Fibroblast of skin of back (primary cell): Measurements from ENCODE around the gene TBL2.
"Not testable (repeated sequence)": the region's sequence is repeated elsewhere in the genome, so short reads cannot be mapped to it uniquely, and the experiment has no call there.

Experiments
- DNase-seq: peaks from one replicate; pipeline ENCODE4 v3.0.0-alpha.2; 2013

TBL2 gene

GRCh38 chr7:73567846-73568685, 10.3 kb downstream of the TBL2 start:
- no peak for DNase-seq

DNA sequence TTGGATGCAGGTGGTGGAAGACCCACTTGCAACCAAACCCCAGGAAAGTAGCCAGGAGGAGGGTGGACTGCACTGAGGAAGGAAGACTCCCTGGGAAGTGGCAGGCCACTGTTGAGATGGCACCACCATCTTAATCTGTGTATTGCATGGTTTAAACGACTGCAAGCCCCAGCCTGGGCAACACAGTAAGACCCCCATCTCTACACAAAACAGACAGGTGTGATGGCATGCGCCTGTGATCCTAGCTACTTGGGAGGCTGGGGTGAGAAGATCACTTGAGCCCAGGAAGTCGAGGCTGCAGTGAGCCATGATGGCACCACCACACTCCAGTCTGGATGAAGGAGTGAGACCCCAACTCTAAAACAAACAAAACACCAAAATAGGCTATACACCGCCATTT, 11.2 kb downstream of the TBL2 start:
- no peak for DNase-seq

- not testable (repeated sequence) for DNase-seq
Measured at GRCh38 chr7:73566431-73566830, 11.9 kb downstream of the TBL2 start.

DNA sequence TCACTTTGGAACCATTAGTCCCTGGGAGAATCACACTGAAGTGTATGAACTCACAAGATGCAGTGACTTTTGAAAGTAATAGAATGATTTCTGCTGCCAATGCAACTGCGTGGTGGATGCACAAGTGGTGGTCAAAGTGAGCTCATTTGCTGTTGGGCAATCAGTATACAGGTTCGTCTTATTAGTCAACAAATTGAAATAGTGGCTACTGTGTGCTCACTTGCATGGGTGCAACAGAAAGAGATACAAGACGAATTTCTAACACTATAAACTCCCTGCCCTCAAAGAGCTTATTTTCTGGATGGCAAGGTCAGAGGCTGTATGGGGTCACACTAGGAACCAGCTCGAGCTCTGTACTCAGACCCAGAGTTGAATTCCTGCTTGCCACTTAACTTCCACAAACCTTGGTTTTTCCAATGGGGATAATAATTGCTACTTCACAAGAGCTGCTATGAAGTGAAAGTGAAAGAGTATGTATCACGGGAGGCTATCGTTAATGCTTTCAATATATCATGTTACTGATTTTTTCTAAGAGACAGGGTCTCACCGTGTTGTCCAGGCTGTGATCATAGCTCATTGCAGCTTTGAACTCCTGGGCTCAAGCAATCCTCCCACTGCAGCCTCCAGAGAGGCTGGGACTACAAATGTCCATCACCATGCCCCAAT, 12.6 kb downstream of the TBL2 start:
- DNase-seq, result no peak

DNA sequence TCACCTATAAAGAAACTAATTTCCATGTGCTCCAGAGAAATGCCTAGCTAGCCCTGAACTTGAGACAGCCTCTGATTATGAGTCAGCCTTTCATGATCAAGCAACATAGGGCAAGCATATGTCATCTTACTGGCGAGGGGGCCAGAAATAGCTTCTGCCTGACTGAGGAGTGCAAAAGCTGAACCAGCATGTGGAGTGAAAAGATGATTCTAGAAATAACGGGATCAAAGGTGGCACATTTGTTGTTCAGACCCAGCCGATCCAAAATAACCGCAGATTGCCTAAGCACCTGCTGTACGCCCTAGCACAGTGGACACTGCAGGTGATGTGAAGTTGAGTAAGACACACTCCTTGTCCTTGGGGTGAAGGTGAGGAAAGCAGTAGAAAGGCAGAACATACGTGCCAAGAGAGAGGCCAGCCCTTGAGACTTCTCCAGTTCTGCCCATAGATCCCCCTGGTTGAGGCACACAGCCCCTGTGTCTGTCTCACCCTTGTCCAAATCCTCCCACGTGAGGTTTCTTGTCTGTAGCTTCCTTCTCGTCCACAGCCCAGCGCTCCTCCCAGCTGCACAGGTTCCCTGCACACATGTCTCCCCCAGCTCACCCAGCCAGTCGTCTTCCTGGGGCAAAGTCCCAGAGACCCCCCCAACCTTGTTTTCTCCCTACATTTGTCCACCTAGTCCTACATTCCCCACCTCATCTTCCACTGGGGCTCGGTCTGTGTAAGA, 18.1 kb downstream of the TBL2 start:
- peak; percentile 85 for DNase-seq

DNA sequence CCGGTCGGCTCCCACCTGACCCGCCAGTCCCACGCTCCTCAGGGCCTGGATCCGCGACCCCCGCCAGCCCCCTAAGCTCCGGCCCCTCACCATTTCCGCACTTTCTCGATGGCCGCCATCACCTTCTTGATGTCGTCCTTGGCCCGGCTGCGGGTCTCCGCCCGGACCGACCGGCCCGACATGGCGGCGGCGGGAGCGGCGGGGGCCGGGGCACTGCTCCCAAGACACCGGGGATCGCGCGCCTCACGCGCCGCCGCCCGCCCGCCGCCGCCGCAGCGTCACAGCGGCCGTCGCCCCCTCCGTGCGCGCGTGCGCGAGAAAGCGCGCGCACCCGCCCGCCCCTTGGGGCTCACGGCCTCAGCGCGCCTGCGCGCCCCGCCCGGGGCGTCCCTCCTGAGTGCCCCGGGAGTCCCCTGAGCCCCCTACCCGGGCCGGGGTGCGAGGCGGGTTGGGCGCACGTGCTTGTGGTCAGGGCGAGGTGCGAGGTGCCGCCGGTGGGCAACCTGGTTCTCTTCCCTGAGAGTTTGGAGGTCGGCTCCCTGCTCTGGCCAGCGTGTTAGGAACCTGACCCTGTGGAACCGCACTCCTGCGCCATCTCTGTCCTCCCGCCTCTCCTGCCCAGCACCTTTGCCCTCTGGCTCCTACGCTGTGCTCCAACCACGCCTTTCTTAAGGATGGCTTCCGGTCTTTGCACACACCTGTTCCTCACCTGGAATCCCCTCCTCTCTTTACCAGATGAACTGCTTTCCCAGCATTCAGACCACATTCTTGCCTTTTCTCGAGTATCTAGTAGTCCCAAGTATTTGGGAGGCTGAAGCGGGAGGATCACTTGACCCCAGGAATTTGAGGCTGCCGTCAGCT, 20.8 kb downstream of the TBL2 start, which contains the start of gene BCL7B:
Gene BCL7B (minus strand): TSS at position 294 of the 861 bp plus-strand sequence. CDS start 112 bp downstream, at position 182.
- peak; percentile 68 for DNase-seq

DNA sequence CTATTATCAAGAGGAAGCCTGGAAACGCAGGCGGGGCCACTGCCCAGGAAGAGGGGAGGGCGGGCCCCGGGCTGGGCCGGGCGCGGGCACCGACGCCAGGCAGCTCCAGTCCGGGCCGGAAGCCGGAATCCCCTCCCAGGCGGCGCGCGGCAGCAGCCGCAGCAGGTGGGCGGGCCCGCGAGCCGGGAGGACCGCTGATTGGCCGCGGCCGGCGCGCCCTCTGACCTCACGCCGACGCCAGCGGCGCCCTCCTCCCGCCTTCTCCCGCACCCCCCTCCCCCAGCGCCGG, 21.3 kb downstream of the TBL2 start:
- DNase-seq, result peak; percentile 93

DNA sequence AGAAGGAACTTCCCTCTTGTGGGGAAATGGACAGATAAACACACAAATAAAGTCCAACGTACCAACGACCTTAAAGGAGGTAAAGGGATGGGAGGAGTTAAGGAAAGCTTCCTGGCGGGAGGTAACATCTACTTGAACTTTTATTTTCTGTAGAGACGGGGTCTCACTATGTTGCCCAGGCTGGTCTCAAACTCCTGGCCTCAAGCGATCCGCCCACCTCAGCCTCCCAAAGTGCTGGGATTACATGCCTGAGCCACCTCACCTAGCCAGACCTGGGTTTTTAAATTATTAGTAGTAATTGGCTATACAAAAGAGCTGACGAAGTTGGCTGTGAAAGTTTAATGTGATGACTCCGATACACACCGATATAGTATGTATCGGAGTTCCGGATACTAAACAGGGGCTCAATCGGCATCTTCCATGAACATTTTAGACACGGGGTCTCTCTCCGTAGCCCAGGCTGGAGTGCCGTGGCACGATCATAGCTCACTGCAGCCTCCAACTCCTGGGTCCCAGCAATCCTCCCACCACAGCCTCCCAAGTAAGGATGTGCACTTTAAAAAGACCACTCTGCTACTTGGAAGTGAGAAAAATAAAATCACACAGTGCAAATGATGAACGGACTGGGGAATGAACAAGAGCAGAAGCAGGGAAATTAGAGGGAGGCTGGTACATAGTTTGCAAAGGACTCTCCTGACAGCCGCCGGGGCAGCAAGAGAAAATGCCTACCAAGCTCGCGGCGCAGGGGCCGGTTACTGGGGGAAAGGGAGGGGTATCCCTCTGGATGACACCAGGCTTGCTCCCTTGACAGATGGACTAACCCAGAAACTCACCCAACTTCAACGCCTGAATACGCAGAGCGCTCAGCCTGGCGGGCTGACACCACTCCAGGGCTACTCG, 21.9 kb downstream of the TBL2 start:
- DNase-seq, result no peak

DNA sequence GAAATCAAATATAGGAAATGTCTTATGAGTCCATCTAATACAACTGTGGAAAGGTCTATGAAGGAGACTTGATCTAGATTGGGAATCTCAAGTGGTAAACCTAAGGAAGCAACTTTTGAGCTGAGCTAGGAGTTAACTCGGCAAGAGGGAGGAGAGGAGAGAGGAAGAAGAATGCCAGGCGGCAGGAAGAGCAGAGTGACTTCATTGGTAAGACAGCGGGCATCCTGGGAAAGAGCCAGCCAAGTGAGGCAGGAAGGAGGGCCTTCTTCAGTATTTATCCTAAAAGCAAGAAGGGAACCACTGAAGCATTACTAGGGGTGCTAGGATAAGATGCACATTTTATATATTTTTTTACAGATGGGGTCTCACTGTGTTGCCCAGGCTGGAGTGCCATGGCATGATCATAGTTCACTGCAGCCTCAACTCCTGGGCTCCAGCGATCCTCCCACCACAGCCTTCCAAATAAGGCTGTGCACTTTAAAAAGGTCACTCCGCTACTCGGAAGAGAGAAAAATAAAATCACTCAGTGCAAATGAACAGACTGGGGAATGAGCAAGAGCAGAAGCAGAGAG, 22.9 kb downstream of the TBL2 start:
- DNase-seq, result no peak

DNA sequence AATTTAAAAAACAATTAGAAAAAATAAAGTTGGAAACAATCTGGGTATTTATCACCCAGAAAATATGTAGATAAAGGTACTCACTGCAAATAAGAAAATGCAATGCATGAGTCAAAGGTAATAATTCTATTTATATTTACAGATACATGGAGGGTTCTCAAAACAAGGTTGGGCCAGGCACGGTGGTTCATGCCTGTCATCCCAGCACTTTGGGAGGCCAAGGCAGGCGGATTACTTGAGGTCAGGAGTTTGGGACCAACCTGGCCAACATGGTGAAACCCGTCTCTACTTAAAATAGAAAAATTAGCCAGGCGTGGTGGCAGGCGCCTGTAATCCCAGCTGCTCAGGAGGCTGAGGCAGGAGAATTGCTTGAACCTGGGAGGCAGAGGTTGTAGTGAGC, 28.3 kb downstream of the TBL2 start:
- DNase-seq, result not testable (repeated sequence)

GRCh38 chr7:73549176-73549575, 29.2 kb downstream of the TBL2 start:
- DNase-seq, result no peak

DNA sequence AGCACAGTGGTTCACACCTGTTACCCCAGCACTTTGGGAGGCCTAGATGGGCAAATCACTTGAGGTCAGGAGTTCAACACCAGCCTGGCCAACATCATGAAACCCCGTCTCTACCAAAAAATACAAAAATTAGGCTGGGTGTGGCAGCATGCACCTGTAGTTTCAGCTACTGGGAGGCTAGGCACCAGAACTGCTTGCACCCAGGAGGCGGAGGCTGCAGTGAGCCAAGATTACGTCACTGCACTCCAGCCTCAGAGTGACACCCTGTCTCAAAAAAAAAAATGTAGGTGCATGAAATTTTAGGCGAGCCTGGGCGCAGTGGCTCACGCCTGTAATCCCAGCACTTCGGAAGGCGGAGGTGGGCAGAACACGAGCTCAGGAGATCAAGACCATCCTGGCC, 30.5 kb downstream of the TBL2 start:
- DNase-seq, result no peak

DNA sequence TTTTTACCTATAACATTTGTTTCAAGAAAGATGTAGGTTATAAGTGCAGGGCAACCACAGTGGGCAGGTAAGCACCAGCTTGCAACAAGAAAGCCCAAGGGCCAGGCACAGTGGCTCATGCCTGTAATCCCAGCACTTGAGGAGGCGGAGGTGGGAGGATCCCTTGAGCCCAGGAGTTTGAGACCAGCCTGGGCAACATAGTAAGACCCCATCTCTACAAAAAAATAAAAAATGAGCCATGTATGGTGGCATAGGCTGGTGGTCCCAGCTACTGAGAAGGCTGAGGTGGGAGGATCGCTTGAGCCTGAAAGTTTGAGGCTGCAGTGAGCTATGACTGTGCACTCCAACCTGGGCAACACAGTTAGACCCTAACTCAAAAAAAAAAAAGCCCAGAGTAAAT, 33.7 kb downstream of the TBL2 start:
- DNase-seq, result no peak

DNA sequence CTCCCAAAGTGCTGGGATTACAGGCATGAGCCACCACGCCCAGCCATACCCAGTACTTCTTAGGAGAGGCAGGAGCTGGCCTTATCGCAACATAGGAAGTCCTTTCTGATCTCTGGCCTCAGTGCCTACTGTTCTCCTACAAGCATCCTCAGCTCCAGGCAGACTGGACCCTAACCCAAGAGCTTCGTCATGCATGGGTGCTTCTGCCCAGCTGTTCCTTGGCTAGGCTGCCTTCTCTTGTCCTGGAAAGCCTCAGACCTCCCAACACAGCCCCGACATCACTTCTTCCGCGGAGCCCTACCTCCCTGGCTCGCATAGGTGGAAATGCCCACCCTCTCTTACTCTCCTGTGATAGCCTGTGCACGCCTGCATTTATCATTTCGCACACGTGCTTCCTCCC, 36.7 kb downstream of the TBL2 start:
- no peak for DNase-seq

DNA sequence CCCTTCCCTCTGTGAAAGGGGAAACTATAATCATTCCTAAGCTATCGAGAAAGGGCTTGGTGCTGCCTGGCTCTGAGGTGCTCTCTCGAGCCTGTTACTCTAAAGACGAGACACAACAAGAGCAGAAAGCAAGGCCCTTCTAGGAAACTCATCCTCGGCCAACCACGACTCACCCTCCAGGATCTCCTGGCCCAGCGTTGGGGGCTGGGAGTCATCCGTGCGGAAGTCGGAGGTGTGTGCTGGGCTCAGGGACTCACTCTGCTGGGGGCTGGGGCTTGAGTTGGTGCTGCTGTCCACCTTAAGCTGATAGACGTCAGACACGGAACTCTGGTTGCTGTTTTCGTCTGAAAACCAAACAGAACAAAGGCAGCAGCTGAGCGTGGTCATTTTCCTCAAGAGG, 38.7 kb downstream of the TBL2 start:
- DNase-seq, result no peak

GRCh38 chr7:73538510-73538909, 39.9 kb downstream of the TBL2 start:
- DNase-seq, result not testable (repeated sequence)

- DNase-seq, result no peak
Measured at GRCh38 chr7:73537051-73537450, 41.3 kb downstream of the TBL2 start.

- DNase-seq, result no peak
Measured at GRCh38 chr7:73536479-73536878, 41.9 kb downstream of the TBL2 start.

DNA sequence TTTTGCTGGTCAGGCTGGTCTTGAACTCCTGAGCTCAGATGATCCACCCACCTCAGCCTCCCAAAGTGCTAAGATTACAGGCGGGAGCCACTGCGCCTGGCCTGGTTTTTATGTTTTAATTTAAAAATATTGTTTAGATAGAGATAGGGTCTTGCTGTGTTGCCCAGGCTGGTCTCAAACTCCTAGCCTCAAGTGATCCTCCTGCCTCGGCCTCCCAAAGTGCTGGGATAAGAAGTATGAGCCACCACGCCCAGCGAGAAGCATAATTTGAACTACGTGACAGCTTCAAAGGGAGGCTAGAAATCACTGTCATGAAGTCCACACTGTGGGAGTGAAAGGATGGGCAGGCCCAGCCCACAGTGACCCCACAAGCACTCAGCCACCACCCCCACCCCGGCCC, 42.5 kb downstream of the TBL2 start:
- DNase-seq, result not testable (repeated sequence)

- no peak for DNase-seq
Measured at GRCh38 chr7:73533742-73534141, 44.6 kb downstream of the TBL2 start.

GRCh38 chr7:73532224-73532623, 46.2 kb downstream of the TBL2 start:
- no peak for DNase-seq
